HEK293T (cell line): ENCODE results near the gene GALNT13.

ENCODE experiments used
- ARNT ChIP-seq: fragments of 450-650 bp; IDR thresholded peaks from 2 replicates; pipeline ENCODE4 v1.6.1; 2017; ENCODE audit warnings: mild to moderate bottlenecking
- BHLHE40 ChIP-seq: fragments of 450-650 bp; IDR thresholded peaks from 2 replicates; pipeline ENCODE4 v1.6.1; 2016; ENCODE audit warnings: mild to moderate bottlenecking, moderate library complexity, borderline replicate concordance
- CTBP1 ChIP-seq: fragments of 450-650 bp; IDR thresholded peaks from 2 replicates; pipeline ENCODE4 v1.6.1; 2016; ENCODE audit warnings: borderline replicate concordance
- ELF4 ChIP-seq: fragments of 450-650 bp; IDR thresholded peaks from 2 replicates; pipeline ENCODE4 v1.6.1; 2017; ENCODE audit warnings: antibody characterized with exemption
- FOXA1 ChIP-seq: fragments of 450-650 bp; IDR thresholded peaks from 2 replicates; pipeline ENCODE4 v1.6.1; 2016; ENCODE audit warnings: mild to moderate bottlenecking
- FOXM1 ChIP-seq: fragments of 450-650 bp; IDR thresholded peaks from 2 replicates; pipeline ENCODE4 v1.6.1; 2017; ENCODE audit warnings: mild to moderate bottlenecking, borderline replicate concordance
- SP1 ChIP-seq: fragments of 450-650 bp; IDR thresholded peaks from 2 replicates; pipeline ENCODE4 v1.6.1; 2017
- SUZ12 ChIP-seq: fragments of 450-650 bp; IDR thresholded peaks from 2 replicates; pipeline ENCODE4 v1.6.1; 2016; ENCODE audit warnings: mild to moderate bottlenecking
- TARDBP ChIP-seq: fragments of 450-650 bp; IDR thresholded peaks from 2 replicates; pipeline ENCODE4 v1.6.1; 2016
- ZNF384 ChIP-seq: fragments of 450-650 bp; IDR thresholded peaks from 2 replicates; pipeline ENCODE4 v1.6.1; 2016
- TF ChIP-seq, protein P1 (sequence below): fragments of 450-650 bp; IDR thresholded peaks from 2 replicates; pipeline ENCODE4 v1.6.1; 2016

DNA sequence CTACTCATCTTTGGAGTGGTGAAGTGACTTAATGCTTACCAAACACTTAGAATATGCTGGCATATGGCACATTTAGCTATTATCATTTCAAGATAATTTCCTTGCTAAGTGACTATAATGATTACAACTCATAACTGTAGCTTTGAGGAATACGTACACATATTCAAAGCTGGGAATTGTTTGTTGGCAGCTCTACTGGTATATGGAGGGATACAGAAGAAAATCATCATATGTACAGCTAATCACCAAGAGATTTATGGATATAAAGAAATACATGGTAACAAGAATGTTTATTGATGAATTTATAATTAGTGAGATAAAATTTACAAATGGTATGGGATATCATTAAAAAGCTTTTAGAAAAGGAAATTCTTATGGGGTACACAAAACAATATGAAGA, 207.2 kb downstream of the GALNT13 start:
- TF ChIP-seq SP1: no peak
- no peak for TF ChIP-seq SUZ12
- TF ChIP-seq ARNT: no peak
- TF ChIP-seq BHLHE40: no peak
- TF ChIP-seq, protein P1, sequence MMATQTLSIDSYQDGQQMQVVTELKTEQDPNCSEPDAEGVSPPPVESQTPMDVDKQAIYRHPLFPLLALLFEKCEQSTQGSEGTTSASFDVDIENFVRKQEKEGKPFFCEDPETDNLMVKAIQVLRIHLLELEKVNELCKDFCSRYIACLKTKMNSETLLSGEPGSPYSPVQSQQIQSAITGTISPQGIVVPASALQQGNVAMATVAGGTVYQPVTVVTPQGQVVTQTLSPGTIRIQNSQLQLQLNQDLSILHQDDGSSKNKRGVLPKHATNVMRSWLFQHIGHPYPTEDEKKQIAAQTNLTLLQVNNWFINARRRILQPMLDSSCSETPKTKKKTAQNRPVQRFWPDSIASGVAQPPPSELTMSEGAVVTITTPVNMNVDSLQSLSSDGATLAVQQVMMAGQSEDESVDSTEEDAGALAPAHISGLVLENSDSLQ: no peak
- no peak for TF ChIP-seq FOXM1
- TF ChIP-seq ZNF384: no peak
- no peak for TF ChIP-seq ELF4
- no peak for TF ChIP-seq FOXA1
- no peak for TF ChIP-seq CTBP1
- TF ChIP-seq TARDBP: no peak
